SK-N-SH treated with all-trans-retinoic acid at 6 μM for 48 hours (cell line): ENCODE results near the gene ISL1.
A peak's percentile ranks its signal among the peaks of the same experiment; 100 is the strongest.

Source experiments
- ATAC-seq: fragments of 200-7000 bp; cut with Tn5 transposase; 3 replicates; pipeline ENCODE4 v1.9.1; 2020; ENCODE audit warnings: mild to moderate bottlenecking, moderate library complexity
- ARNTL ChIP-seq: fragments of 450-650 bp; formaldehyde crosslinking; IDR thresholded peaks from 2 replicates; pipeline ENCODE4 v1.5.0; 2020; ENCODE audit warnings: low read depth, mild to moderate bottlenecking, moderate library complexity, borderline replicate concordance
- BACH2 ChIP-seq: fragments of 250-450 bp; sonication (Bioruptor Pico); IDR thresholded peaks from 2 replicates; pipeline ENCODE4 v1.9.0; 2021; ENCODE audit warnings: mild to moderate bottlenecking, borderline replicate concordance
- CREB5 ChIP-seq: fragments of 250-450 bp; sonication (Bioruptor Pico); IDR thresholded peaks from 2 replicates; pipeline ENCODE4 v1.5.1; 2020; ENCODE audit warnings: low read depth, mild to moderate bottlenecking, moderate library complexity
- CSDC2 ChIP-seq: fragments of 250-450 bp; sonication (Bioruptor Pico); IDR thresholded peaks from 2 replicates; pipeline ENCODE4 v1.5.0; 2020; ENCODE audit warnings: mild to moderate bottlenecking, moderate library complexity
- ISL1 ChIP-seq: fragments of 250-450 bp; sonication (Bioruptor Pico); IDR thresholded peaks from 2 replicates; pipeline ENCODE4 v2.1.2; 2022; ENCODE audit warnings: mild to moderate bottlenecking, moderate library complexity
- OSR1 ChIP-seq: fragments of 250-450 bp; sonication (Bioruptor Pico); IDR thresholded peaks from 2 replicates; pipeline ENCODE4 v1.8.0; 2022; ENCODE audit warnings: moderate library complexity, mild to moderate bottlenecking, inconsistent platforms
- PATZ1 ChIP-seq: fragments of 250-450 bp; sonication (Bioruptor Pico); IDR thresholded peaks from 2 replicates; pipeline ENCODE4 v1.8.0; 2020; ENCODE audit warnings: mild to moderate bottlenecking, moderate library complexity, borderline replicate concordance
- PPARA ChIP-seq: fragments of 250-450 bp; sonication (Bioruptor Pico); IDR thresholded peaks from 2 replicates; pipeline ENCODE4 v1.5.0; 2020; ENCODE audit warnings: mild to moderate bottlenecking, borderline replicate concordance
- RARB ChIP-seq: fragments of 250-450 bp; sonication (Bioruptor Pico); IDR thresholded peaks from 2 replicates; pipeline ENCODE4 v1.8.0; 2021; ENCODE audit warnings: mild to moderate bottlenecking, moderate library complexity
- SNAI2 ChIP-seq: fragments of 250-450 bp; sonication (Bioruptor Pico); IDR thresholded peaks from 2 replicates; pipeline ENCODE4 v1.5.0; 2020; ENCODE audit warnings: mild to moderate bottlenecking, moderate library complexity
- TOX ChIP-seq: fragments of 250-450 bp; sonication (Bioruptor Pico); IDR thresholded peaks from 2 replicates; pipeline ENCODE4 v1.8.0; 2021; ENCODE audit warnings: mild to moderate bottlenecking, moderate library complexity, borderline replicate concordance
- TSHZ2 ChIP-seq: fragments of 250-450 bp; sonication (Bioruptor Pico); IDR thresholded peaks from 2 replicates; pipeline ENCODE4 v1.5.0; 2020; ENCODE audit warnings: mild to moderate bottlenecking, moderate library complexity
- ZC3H10 ChIP-seq: fragments of 250-450 bp; sonication (Bioruptor Pico); IDR thresholded peaks from 2 replicates; pipeline ENCODE4 v1.5.1; 2021; ENCODE audit warnings: mild to moderate bottlenecking, moderate library complexity
- ZFP3 ChIP-seq: fragments of 250-450 bp; sonication (Bioruptor Pico); IDR thresholded peaks from 2 replicates; pipeline ENCODE4 v1.5.0; 2020; ENCODE audit warnings: mild to moderate bottlenecking, moderate library complexity
- ZFP30 ChIP-seq: fragments of 450-650 bp; formaldehyde crosslinking; IDR thresholded peaks from 2 replicates; pipeline ENCODE4 v1.5.0; 2022; ENCODE audit warnings: mild to moderate bottlenecking, moderate library complexity
- ZNF565 ChIP-seq: fragments of 450-650 bp; formaldehyde crosslinking; conservative IDR thresholded peaks from 2 replicates; pipeline ENCODE4 v1.5.0; 2020; ENCODE audit warnings: low read depth, mild to moderate bottlenecking, moderate library complexity
- ZNF70 ChIP-seq: fragments of 450-650 bp; formaldehyde crosslinking; IDR thresholded peaks from 2 replicates; pipeline ENCODE4 v1.5.0; 2020; ENCODE audit warnings: mild to moderate bottlenecking, moderate library complexity
- TF ChIP-seq, protein P1 (sequence below): fragments of 250-450 bp; sonication (Bioruptor Pico); IDR thresholded peaks from 2 replicates; pipeline ENCODE4 v1.8.0; 2021; ENCODE audit warnings: low read depth, mild to moderate bottlenecking, moderate library complexity, borderline replicate concordance
- TF ChIP-seq, protein P2 (sequence below): fragments of 250-450 bp; sonication (Bioruptor Pico); IDR thresholded peaks from 2 replicates; pipeline ENCODE4 v1.5.1; 2021; ENCODE audit warnings: mild to moderate bottlenecking, moderate library complexity

Gene ISL1

DNA sequence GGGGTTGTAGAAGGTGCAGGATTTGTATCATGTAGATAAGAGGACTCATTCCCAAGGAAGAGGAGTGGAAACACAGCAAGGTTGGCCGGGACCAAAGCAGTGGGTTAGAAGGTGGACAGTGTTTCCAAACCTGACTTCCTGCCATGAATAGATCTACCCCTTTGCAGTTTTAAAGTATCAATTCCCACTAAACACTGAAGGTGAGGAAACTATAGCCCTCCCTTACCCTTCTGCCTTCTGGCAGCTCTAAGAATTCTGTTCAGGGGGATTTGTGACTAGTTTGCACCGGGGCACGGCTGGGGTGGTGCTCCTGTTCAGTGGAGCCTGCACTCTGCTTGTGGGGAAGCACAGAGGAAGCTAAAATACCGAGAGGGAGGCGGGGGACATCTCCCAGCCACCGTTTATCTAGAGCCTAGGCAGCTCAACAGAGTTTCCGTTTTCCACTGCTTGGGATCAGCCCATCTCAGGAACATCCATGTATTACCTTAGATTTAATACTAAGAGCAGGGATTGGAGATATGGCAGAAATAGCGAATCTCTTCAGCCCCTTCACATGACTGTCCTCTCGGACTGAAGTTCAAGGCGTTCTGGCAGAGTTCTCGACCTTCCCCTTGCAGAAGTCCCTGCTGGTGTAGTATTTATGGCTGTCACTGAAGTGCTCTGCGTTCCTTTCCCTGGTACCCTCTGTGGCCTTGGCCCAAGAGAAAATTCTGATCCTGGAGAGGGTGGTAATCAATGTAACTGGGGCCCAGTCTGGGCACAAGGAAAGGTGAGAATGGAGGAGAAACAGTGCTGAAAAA lies 5.4 kb downstream of the ISL1 start:
- TF ChIP-seq PATZ1 (CRISPR knock-in tag) (no peak), ARNTL (CRISPR knock-in tag) (no peak), TOX (CRISPR knock-in tag) (no peak), CREB5 (no peak), ZNF565 (CRISPR knock-in tag) (no peak), TSHZ2 (CRISPR knock-in tag) (no peak), ZNF70 (CRISPR knock-in tag) (no peak), PPARA (CRISPR knock-in tag) (no peak), CSDC2 (CRISPR knock-in tag) (no peak), OSR1 (CRISPR knock-in tag) (no peak), ZFP3 (CRISPR knock-in tag) (no peak), RARB (CRISPR knock-in tag) (no peak)
- TF ChIP-seq, protein P1, sequence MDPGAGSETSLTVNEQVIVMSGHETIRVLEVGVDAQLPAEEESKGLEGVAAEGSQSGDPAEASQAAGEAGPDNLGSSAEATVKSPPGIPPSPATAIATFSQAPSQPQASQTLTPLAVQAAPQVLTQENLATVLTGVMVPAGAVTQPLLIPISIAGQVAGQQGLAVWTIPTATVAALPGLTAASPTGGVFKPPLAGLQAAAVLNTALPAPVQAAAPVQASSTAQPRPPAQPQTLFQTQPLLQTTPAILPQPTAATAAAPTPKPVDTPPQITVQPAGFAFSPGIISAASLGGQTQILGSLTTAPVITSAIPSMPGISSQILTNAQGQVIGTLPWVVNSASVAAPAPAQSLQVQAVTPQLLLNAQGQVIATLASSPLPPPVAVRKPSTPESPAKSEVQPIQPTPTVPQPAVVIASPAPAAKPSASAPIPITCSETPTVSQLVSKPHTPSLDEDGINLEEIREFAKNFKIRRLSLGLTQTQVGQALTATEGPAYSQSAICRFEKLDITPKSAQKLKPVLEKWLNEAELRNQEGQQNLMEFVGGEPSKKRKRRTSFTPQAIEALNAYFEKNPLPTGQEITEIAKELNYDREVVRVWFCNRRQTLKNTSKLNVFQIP (CRISPR knock-in tag), result no peak
- TF ChIP-seq, all 23 proteins: peak for 0
- peak; percentile 14 for ATAC-seq

DNA sequence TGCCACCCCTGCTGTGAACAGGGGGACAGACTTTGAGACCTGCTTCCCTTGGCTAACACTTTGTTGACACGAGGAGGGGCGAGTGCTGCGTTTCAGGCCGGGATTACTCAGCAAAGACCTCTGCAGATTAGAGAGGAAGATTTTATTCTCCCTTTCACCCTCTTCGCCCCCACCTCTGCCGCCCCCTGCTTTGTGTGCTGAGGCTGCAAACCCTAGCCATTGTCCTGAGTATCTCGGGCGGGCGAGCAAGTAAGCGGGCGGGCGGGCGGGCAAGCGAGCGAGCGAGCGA lies 6.0 kb downstream of the ISL1 start:
- TF ChIP-seq TOX (CRISPR knock-in tag) (no peak), TSHZ2 (CRISPR knock-in tag) (no peak), ARNTL (CRISPR knock-in tag) (no peak), ZC3H10 (CRISPR knock-in tag) (no peak), PPARA (CRISPR knock-in tag) (no peak), CSDC2 (CRISPR knock-in tag) (no peak), ZFP3 (CRISPR knock-in tag) (no peak), ZFP30 (CRISPR knock-in tag) (no peak), SNAI2 (CRISPR knock-in tag) (no peak), BACH2 (CRISPR knock-in tag) (no peak), ISL1 (no peak)
- TF ChIP-seq, protein P2, sequence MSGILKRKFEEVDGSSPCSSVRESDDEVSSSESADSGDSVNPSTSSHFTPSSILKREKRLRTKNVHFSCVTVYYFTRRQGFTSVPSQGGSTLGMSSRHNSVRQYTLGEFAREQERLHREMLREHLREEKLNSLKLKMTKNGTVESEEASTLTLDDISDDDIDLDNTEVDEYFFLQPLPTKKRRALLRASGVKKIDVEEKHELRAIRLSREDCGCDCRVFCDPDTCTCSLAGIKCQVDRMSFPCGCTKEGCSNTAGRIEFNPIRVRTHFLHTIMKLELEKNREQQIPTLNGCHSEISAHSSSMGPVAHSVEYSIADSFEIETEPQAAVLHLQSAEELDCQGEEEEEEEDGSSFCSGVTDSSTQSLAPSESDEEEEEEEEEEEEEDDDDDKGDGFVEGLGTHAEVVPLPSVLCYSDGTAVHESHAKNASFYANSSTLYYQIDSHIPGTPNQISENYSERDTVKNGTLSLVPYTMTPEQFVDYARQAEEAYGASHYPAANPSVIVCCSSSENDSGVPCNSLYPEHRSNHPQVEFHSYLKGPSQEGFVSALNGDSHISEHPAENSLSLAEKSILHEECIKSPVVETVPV (CRISPR knock-in tag), result no peak
- TF ChIP-seq, protein P1 (CRISPR knock-in tag), result no peak
- TF ChIP-seq, all 23 proteins: peak for 0
- ATAC-seq, result no peak
